Trophoblast cell (in vitro differentiated cells and primary cell): ENCODE data around the gene INPP5D.
A peak's percentile ranks its signal among the peaks of the same experiment; 100 is the strongest.

Experiments
- DNase-seq, 2 donors: peaks; one replicate each; pipeline ENCODE4 v3.0.0-alpha.2; 2016
- H2AFZ ChIP-seq: 2 replicates; pipeline ENCODE4 v1.6.1; 2013; ENCODE audit warnings: low read length, moderate library complexity, mild to moderate bottlenecking; ENCODE audit not compliant: insufficient read depth, poor library complexity
- H2AK5ac ChIP-seq: 2 replicates; pipeline ENCODE4 v1.6.1; 2013; ENCODE audit warnings: mild to moderate bottlenecking, low read length
- H2BK120ac ChIP-seq: 2 replicates; pipeline ENCODE4 v1.6.1; 2013; ENCODE audit warnings: low read length, mild to moderate bottlenecking, moderate library complexity; ENCODE audit not compliant: insufficient read depth, poor library complexity
- H2BK12ac ChIP-seq: 2 replicates; pipeline ENCODE4 v1.6.1; 2013; ENCODE audit warnings: mild to moderate bottlenecking, low read length, moderate library complexity
- H2BK5ac ChIP-seq: 2 replicates; pipeline ENCODE4 v1.6.1; 2013; ENCODE audit warnings: low read length, low read depth, moderate library complexity, mild to moderate bottlenecking; ENCODE audit not compliant: poor library complexity
- H3K14ac ChIP-seq: 2 replicates; pipeline ENCODE4 v1.6.1; 2013; ENCODE audit warnings: mild to moderate bottlenecking, low read length
- H3K18ac ChIP-seq: 2 replicates; pipeline ENCODE4 v1.6.1; 2013; ENCODE audit warnings: mild to moderate bottlenecking, low read length
- H3K23ac ChIP-seq: 2 replicates; pipeline ENCODE4 v1.6.1; 2013; ENCODE audit warnings: low read length
- H3K27ac ChIP-seq: 2 replicates; pipeline ENCODE4 v1.5.1; 2013; ENCODE audit warnings: low read depth, mild to moderate bottlenecking, inconsistent platforms, low read length, moderate library complexity
- H3K27me3 ChIP-seq: 2 replicates; pipeline ENCODE4 v1.6.1; 2013; ENCODE audit warnings: inconsistent platforms, mild to moderate bottlenecking, low read length, moderate library complexity; ENCODE audit not compliant: insufficient read depth
- H3K36me3 ChIP-seq, 2 experiments: 1 replicate in 1 of 2; 2 replicates in 1 of 2; pipeline ENCODE4 v1.6.1; 2013; ENCODE audit warnings: low read length in 2 of 2, mild to moderate bottlenecking in 2 of 2, moderate library complexity in 1 of 2; ENCODE audit not compliant: insufficient read depth in 2 of 2, control insufficient read depth in 1 of 2
- H3K4ac ChIP-seq: 2 replicates; pipeline ENCODE4 v1.6.1; 2013; ENCODE audit warnings: low read depth, mild to moderate bottlenecking, low read length, moderate library complexity
- H3K4me1 ChIP-seq, 2 experiments: 1 replicate in 1 of 2; 2 replicates in 1 of 2; pipeline ENCODE4 v1.6.1; 2013; ENCODE audit warnings: low read length in 2 of 2, mild to moderate bottlenecking in 2 of 2, moderate library complexity in 1 of 2; ENCODE audit not compliant: insufficient read depth in 2 of 2, control insufficient read depth in 1 of 2
- H3K4me2 ChIP-seq: 2 replicates; pipeline ENCODE4 v1.6.1; 2013; ENCODE audit warnings: inconsistent platforms, mild to moderate bottlenecking, low read length, moderate library complexity
- H3K4me3 ChIP-seq: 2 replicates; pipeline ENCODE4 v1.5.1; 2013; ENCODE audit warnings: mild to moderate bottlenecking, low read depth, low read length, inconsistent platforms
- H3K79me1 ChIP-seq: one replicate; pipeline ENCODE4 v1.6.1; 2013; ENCODE audit warnings: low read length
- H3K79me2 ChIP-seq: 2 replicates; pipeline ENCODE4 v1.6.1; 2013; ENCODE audit warnings: low read length, mild to moderate bottlenecking; ENCODE audit not compliant: control insufficient read depth, insufficient read depth, poor library complexity
- H3K9ac ChIP-seq: 2 replicates; pipeline ENCODE4 v1.6.1; 2013; ENCODE audit warnings: mild to moderate bottlenecking, low read length
- H3K9me3 ChIP-seq: 2 replicates; pipeline ENCODE4 v1.6.1; 2013; ENCODE audit warnings: low read depth, mild to moderate bottlenecking, control low read depth, inconsistent platforms, low read length; ENCODE audit not compliant: insufficient read depth
- H4K12ac ChIP-seq: 2 replicates; pipeline ENCODE4 v1.6.1; 2013; ENCODE audit warnings: low read depth, mild to moderate bottlenecking, low read length, moderate library complexity
- H4K8ac ChIP-seq: 2 replicates; pipeline ENCODE4 v1.6.1; 2013; ENCODE audit warnings: low read depth, mild to moderate bottlenecking, low read length, moderate library complexity
- H4K91ac ChIP-seq: one replicate; pipeline ENCODE4 v1.6.1; 2013; ENCODE audit warnings: low read depth, mild to moderate bottlenecking, low read length, moderate library complexity
- WGBS: extraction: QIAGEN DNeasy Blood & Tissue Kit; methylation state at CpG from one replicate; pipeline ENCODE4 v1.1.7; 2013; ENCODE audit warnings: missing lambda C conversion rate; ENCODE audit not compliant: insufficient read length, insufficient coverage; ENCODE audit errors: extremely low coverage; 5-methylcytosine and 5-hydroxymethylcytosine counted together

INPP5D gene

DNA sequence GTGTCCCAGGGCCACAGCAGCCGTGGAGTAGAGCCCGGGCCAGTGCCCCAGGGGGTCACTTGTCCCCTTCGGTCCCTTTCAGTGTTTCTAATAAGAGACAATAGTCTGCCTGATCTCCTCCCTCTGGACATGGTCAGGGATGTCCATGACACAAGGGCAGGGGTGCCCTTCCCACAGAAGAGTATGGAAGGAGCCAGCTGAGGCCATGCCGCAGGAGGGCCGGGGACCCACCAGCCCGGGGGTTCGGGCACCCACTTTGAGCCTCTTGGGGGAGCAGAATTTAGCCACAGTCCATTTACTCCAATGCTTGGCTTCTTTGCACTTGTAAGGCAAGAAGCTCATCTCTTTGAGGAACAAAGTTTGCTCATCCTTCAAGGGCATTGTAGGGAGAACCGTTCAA lies 102.6 kb downstream of the INPP5D start:
- WGBS = no CpG with 5 or more reads among the region's 8 CpGs
- Histone ChIP-seq H3K79me2 (no peaks in the 10 kb centered on the region), H2BK120ac (no peak overlapping the region), H2BK5ac (no peak overlapping the region), H3K9ac (no peak overlapping the region), H3K4ac (no peak overlapping the region), H3K23ac (no peak overlapping the region), H2AK5ac (no peak overlapping the region), H3K27me3 (no peaks in the 10 kb centered on the region), H4K12ac (no peak overlapping the region), H4K91ac (no peak overlapping the region), H3K27ac (no peak overlapping the region), H3K36me3 (no peaks in the 10 kb centered on the region), H4K8ac (no peak overlapping the region), H3K18ac (no peak overlapping the region), H3K4me2 (no peak overlapping the region), H3K9me3 (no peaks in the 10 kb centered on the region), H3K4me3 (no peak overlapping the region), H2BK12ac (no peak overlapping the region), H3K14ac (no peak overlapping the region), H3K79me1 (no peaks in the 10 kb centered on the region), H3K4me1 (no peaks in the 10 kb centered on the region), H2AFZ (no peak overlapping the region)
- DNase-seq = no peak

DNA sequence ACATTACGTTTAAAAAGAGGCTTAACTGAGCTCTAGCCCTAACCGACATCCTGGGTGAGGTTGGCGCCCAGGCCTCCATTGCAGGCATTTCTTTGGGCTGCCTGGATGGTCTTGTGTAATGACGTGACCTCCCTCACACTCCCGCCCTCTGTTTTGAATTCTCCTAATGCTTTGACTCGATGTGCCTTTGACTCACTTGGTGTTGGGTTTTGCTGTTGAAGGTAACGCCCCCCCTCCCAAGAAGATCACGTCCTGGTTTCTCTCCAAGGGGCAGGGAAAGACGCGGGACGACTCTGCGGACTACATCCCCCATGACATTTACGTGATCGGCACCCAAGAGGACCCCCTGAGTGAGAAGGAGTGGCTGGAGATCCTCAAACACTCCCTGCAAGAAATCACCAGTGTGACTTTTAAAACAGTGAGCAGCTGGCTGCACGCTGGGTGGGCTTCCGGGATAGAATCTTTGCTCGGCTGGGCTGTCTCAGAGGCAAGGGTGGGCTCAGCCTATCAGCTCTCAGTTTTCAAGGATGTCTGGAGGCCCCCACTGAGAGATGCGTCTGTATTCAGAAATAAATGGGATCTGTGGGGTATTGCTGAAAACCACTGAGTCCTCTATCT lies 103.5 kb downstream of the INPP5D start:
- Histone ChIP-seq H3K9ac (no peak overlapping the region), H2AK5ac (no peak overlapping the region), H3K79me2 (no peaks in the 10 kb centered on the region), H2BK12ac (no peak overlapping the region), H3K9me3 (no peaks in the 10 kb centered on the region), H3K4me1 (no peaks in the 10 kb centered on the region), H4K12ac (no peak overlapping the region), H3K4ac (no peak overlapping the region), H3K4me2 (no peak overlapping the region), H3K14ac (no peak overlapping the region), H2BK5ac (no peak overlapping the region), H4K91ac (no peak overlapping the region), H2BK120ac (no peak overlapping the region), H2AFZ (no peak overlapping the region), H3K79me1 (no peaks in the 10 kb centered on the region), H3K27ac (no peak overlapping the region), H3K36me3 (no peaks in the 10 kb centered on the region), H3K4me3 (no peak overlapping the region), H3K27me3 (no peaks in the 10 kb centered on the region), H3K23ac (no peak overlapping the region), H4K8ac (no peak overlapping the region), H3K18ac (no peak overlapping the region)
- WGBS = no CpG with 5 or more reads among the region's 18 CpGs
- peak in 1 of 2 donors; percentile 33 for DNase-seq

- H4K91ac ChIP-seq = no peak overlapping the region
- no peaks in the 10 kb centered on the region for H3K9me3 ChIP-seq
- no peak overlapping the region for H2BK120ac ChIP-seq
- no peak overlapping the region for H3K4me3 ChIP-seq
- no peak overlapping the region for H2BK12ac ChIP-seq
- no peak overlapping the region for H3K4me2 ChIP-seq
- H3K79me2 ChIP-seq = no peaks in the 10 kb centered on the region
- no peak overlapping the region for H3K27ac ChIP-seq
- no peaks in the 10 kb centered on the region for H3K4me1 ChIP-seq
- no peak overlapping the region for H2AFZ ChIP-seq
- no peak overlapping the region for H3K9ac ChIP-seq
- no peak for DNase-seq
- H4K8ac ChIP-seq = no peak overlapping the region
- no peak overlapping the region for H3K4ac ChIP-seq
- H3K27me3 ChIP-seq = no peaks in the 10 kb centered on the region
- no peaks in the 10 kb centered on the region for H3K36me3 ChIP-seq
- H2BK5ac ChIP-seq = no peak overlapping the region
- no peak overlapping the region for H3K14ac ChIP-seq
- WGBS = no CpG with 5 or more reads among the region's 17 CpGs
- no peaks in the 10 kb centered on the region for H3K79me1 ChIP-seq
- no peak overlapping the region for H3K18ac ChIP-seq
- H4K12ac ChIP-seq = no peak overlapping the region
- H2AK5ac ChIP-seq = no peak overlapping the region
- no peak overlapping the region for H3K23ac ChIP-seq
These were observed 104.0 kb downstream of the INPP5D start for GRCh38 chr2:233164128-233164635.

GRCh38 chr2:233164967-233165366 lies 104.8 kb downstream of the INPP5D start:
- Histone ChIP-seq H3K4me3 (no peak overlapping the region), H4K91ac (no peak overlapping the region), H3K4ac (no peak overlapping the region), H3K4me1 (no peaks in the 10 kb centered on the region), H2AFZ (no peak overlapping the region), H3K27me3 (no peaks in the 10 kb centered on the region), H3K79me1 (no peaks in the 10 kb centered on the region), H3K27ac (no peak overlapping the region), H2BK12ac (no peak overlapping the region), H2BK120ac (no peak overlapping the region), H4K8ac (no peak overlapping the region), H3K14ac (no peak overlapping the region), H3K9ac (no peak overlapping the region), H3K23ac (no peak overlapping the region), H2AK5ac (no peak overlapping the region), H3K9me3 (no peaks in the 10 kb centered on the region), H4K12ac (no peak overlapping the region), H3K4me2 (no peak overlapping the region), H3K36me3 (no peaks in the 10 kb centered on the region), H2BK5ac (no peak overlapping the region), H3K79me2 (no peaks in the 10 kb centered on the region), H3K18ac (no peak overlapping the region)
- WGBS = no CpG with 5 or more reads among the region's 4 CpGs
- no peak for DNase-seq
